GM21447 (cell line): ENCODE measurements around the gene EPAS1.

Source experiments
- ATAC-seq: cut with Tn5 transposase; IDR thresholded peaks from one replicate; pipeline ENCODE4 v1.9.1; 2021; ENCODE audit not compliant: unreplicated experiment

Gene EPAS1

GRCh38 chr2:46361920-46362666 lies 64.9 kb downstream of the EPAS1 start:
- ATAC-seq, result no peak

GRCh38 chr2:46362667-46363012 lies 65.4 kb downstream of the EPAS1 start:
- no peak for ATAC-seq

GRCh38 chr2:46363535-46364170 lies 66.4 kb downstream of the EPAS1 start:
- no peak for ATAC-seq

GRCh38 chr2:46364797-46365457 lies 67.7 kb downstream of the EPAS1 start:
- ATAC-seq, result no peak

GRCh38 chr2:46365913-46366667 lies 68.9 kb downstream of the EPAS1 start:
- ATAC-seq, result no peak

GRCh38 chr2:46366668-46367052 lies 69.5 kb downstream of the EPAS1 start:
- ATAC-seq, result no peak

- ATAC-seq, result no peak
Measured at GRCh38 chr2:46367286-46367685, 70.1 kb downstream of the EPAS1 start.

- ATAC-seq, result no peak
Measured at GRCh38 chr2:46368401-46368800, 71.2 kb downstream of the EPAS1 start.

GRCh38 chr2:46369783-46370182 lies 72.6 kb downstream of the EPAS1 start:
- no peak for ATAC-seq

GRCh38 chr2:46371854-46372253 lies 74.6 kb downstream of the EPAS1 start:
- no peak for ATAC-seq

- ATAC-seq, result no peak
Measured at GRCh38 chr2:46372475-46372874, 75.3 kb downstream of the EPAS1 start.

- ATAC-seq, result no peak
Measured at GRCh38 chr2:46373238-46373637, 76.0 kb downstream of the EPAS1 start.

- no peak for ATAC-seq
Measured at GRCh38 chr2:46375566-46376125, 78.4 kb downstream of the EPAS1 start.

- no peak for ATAC-seq
Measured at GRCh38 chr2:46376586-46376985, 79.4 kb downstream of the EPAS1 start.

GRCh38 chr2:46377101-46377581 lies 79.9 kb downstream of the EPAS1 start:
- no peak for ATAC-seq

- no peak for ATAC-seq
Measured at GRCh38 chr2:46377666-46378560, 80.7 kb downstream of the EPAS1 start.

GRCh38 chr2:46378616-46379015 lies 81.4 kb downstream of the EPAS1 start:
- no peak for ATAC-seq

GRCh38 chr2:46379213-46380037 lies 82.2 kb downstream of the EPAS1 start:
- no peak for ATAC-seq
